IMR-90 (cell line): ENCODE results near the gene TMED8. TPM values are rescaled to one million over a fixed set of nuclear protein-coding genes. Genes with fewer than 3 reads are reported as not detected.

ENCODE experiments used
- ATAC-seq: fragments of 200-7000 bp; cut with Tn5 transposase; 2 replicates; pipeline ENCODE4 v1.9.1; 2020; ENCODE audit warnings: low read depth, mild to moderate bottlenecking, moderate library complexity
- BruUV-seq: library from RNA; stranded (reverse); fragments of 400-500 nt; replicated peaks from 2 replicates; lab custom pipeline; 2021; lab: Mats Ljungman, UMichigan
- CTCF ChIA-PET: fragments of 300-600 bp; formaldehyde crosslinking; extraction: SDS; loops from one replicate; lab custom pipeline; 2021; ENCODE audit warnings: antibody characterized with exemption; lab: Yijun Ruan, JAX
- POLR2A ChIA-PET: fragments of 300-600 bp; sonication (Branson Sonifier 250); formaldehyde crosslinking; loops from one replicate; lab custom pipeline; 2022; ENCODE audit warnings: antibody characterized with exemption; ENCODE audit not compliant: unreplicated experiment; lab: Charles Lee
- DNase-seq: peaks from one replicate; pipeline ENCODE4 v3.0.0; 2013
- H2AFZ ChIP-seq: replicated peaks from 2 replicates; pipeline ENCODE3; 2013; ENCODE audit warnings: low read length, mild to moderate bottlenecking; ENCODE audit not compliant: poor library complexity
- H2AK5ac ChIP-seq: 2 replicates; pipeline ENCODE4 v1.6.1; 2013; ENCODE audit warnings: low read depth, low read length, inconsistent platforms
- H2AK9ac ChIP-seq: replicated peaks from 2 replicates; pipeline ENCODE3; 2013; ENCODE audit warnings: mild to moderate bottlenecking, low read depth, low read length, moderate library complexity; ENCODE audit not compliant: poor library complexity
- H2BK120ac ChIP-seq: 2 replicates; pipeline ENCODE4 v1.6.1; 2013; ENCODE audit warnings: low read depth, low read length, inconsistent platforms
- H2BK15ac ChIP-seq: 3 replicates; pipeline ENCODE4 v1.6.1; 2013; ENCODE audit warnings: low read depth, low read length, inconsistent platforms
- H2BK20ac ChIP-seq: 2 replicates; pipeline ENCODE4 v1.6.1; 2013; ENCODE audit warnings: low read depth, mild to moderate bottlenecking, inconsistent platforms, low read length, moderate library complexity
- H2BK5ac ChIP-seq: 2 replicates; pipeline ENCODE4 v1.6.1; 2013; ENCODE audit warnings: mild to moderate bottlenecking, low read depth, low read length, inconsistent platforms; ENCODE audit not compliant: poor library complexity, severe bottlenecking
- H3K14ac ChIP-seq: replicated peaks from 2 replicates; pipeline ENCODE4 v1.6.1; 2013; ENCODE audit warnings: low read depth, low read length, inconsistent platforms
- H3K18ac ChIP-seq: 2 replicates; pipeline ENCODE4 v1.6.1; 2013; ENCODE audit warnings: low read depth, low read length, control low read depth
- H3K23ac ChIP-seq: 2 replicates; pipeline ENCODE4 v1.6.1; 2013; ENCODE audit warnings: low read depth, low read length, inconsistent platforms
- H3K27ac ChIP-seq: 2 replicates; pipeline ENCODE4 v1.5.1; 2013; ENCODE audit warnings: mild to moderate bottlenecking, control low read depth, low read length; ENCODE audit not compliant: insufficient read depth
- H3K27me3 ChIP-seq: 2 replicates; pipeline ENCODE4 v1.6.1; 2013; ENCODE audit warnings: low read length; ENCODE audit not compliant: control insufficient read depth, insufficient read depth
- H3K36me3 ChIP-seq: 2 replicates; pipeline ENCODE4 v1.6.1; 2013; ENCODE audit warnings: low read length, mixed read lengths; ENCODE audit not compliant: control insufficient read depth, insufficient read depth
- H3K4ac ChIP-seq: 2 replicates; pipeline ENCODE4 v1.6.1; 2013; ENCODE audit warnings: low read depth, low read length, inconsistent platforms
- H3K4me1 ChIP-seq: 2 replicates; pipeline ENCODE4 v1.6.1; 2013; ENCODE audit warnings: low read length, mixed read lengths; ENCODE audit not compliant: control insufficient read depth, insufficient read depth
- H3K4me2 ChIP-seq: 2 replicates; pipeline ENCODE4 v1.6.1; 2013; ENCODE audit warnings: low read depth, mild to moderate bottlenecking, control low read depth, low read length, moderate library complexity
- H3K4me3 ChIP-seq: 2 replicates; pipeline ENCODE4 v1.5.1; 2013; ENCODE audit warnings: low read depth, mild to moderate bottlenecking, control low read depth, low read length, moderate library complexity; ENCODE audit not compliant: insufficient read depth
- H3K56ac ChIP-seq: 2 replicates; pipeline ENCODE4 v1.6.1; 2013; ENCODE audit warnings: low read length, inconsistent platforms; ENCODE audit not compliant: insufficient read depth; ENCODE audit errors: extremely low read depth
- H3K79me1 ChIP-seq, 2 experiments: 2 replicates each; pipeline ENCODE4 v1.6.1; 2013; ENCODE audit warnings: low read length in 2 of 2, inconsistent platforms in 1 of 2, low read depth in 1 of 2
- H3K9ac ChIP-seq: 2 replicates; pipeline ENCODE4 v1.6.1; 2013; ENCODE audit warnings: low read depth, low read length, control low read depth
- H3K9me1 ChIP-seq: 2 replicates; pipeline ENCODE4 v1.6.1; 2013; ENCODE audit warnings: low read length, inconsistent platforms; ENCODE audit not compliant: insufficient read depth
- H3K9me3 ChIP-seq: 2 replicates; pipeline ENCODE4 v1.6.1; 2013; ENCODE audit warnings: low read length; ENCODE audit not compliant: control insufficient read depth, insufficient read depth
- H4K20me1 ChIP-seq: 2 replicates; pipeline ENCODE4 v1.6.1; 2013; ENCODE audit warnings: low read length, inconsistent platforms; ENCODE audit not compliant: insufficient read depth
- H4K5ac ChIP-seq: 2 replicates; pipeline ENCODE4 v1.6.1; 2013; ENCODE audit warnings: mild to moderate bottlenecking, low read depth, low read length, control low read depth
- H4K8ac ChIP-seq, 2 experiments: 2 replicates each; pipeline ENCODE4 v1.6.1; 2013; ENCODE audit warnings: low read depth in 2 of 2, low read length in 2 of 2, control low read depth in 1 of 2, inconsistent platforms in 1 of 2
- H4K91ac ChIP-seq: 2 replicates; pipeline ENCODE4 v1.6.1; 2013; ENCODE audit warnings: low read depth, low read length, inconsistent platforms; ENCODE audit not compliant: insufficient read depth
- CEBPB ChIP-seq: IDR thresholded peaks from 2 replicates; pipeline ENCODE4 v1.6.1; 2012; ENCODE audit warnings: low read depth, low read length, improper control_type of control experiment
- ELK1 ChIP-seq: fragments of 150-350 bp; IDR thresholded peaks from 2 replicates; pipeline ENCODE4 v1.6.1; 2016; ENCODE audit warnings: low read depth, mild to moderate bottlenecking, low read length, moderate library complexity, borderline replicate concordance
- FOS ChIP-seq: fragments of 150-350 bp; IDR thresholded peaks from 2 replicates; pipeline ENCODE4 v1.6.1; 2016; ENCODE audit warnings: low read depth, low read length
- MAZ ChIP-seq: IDR thresholded peaks from 2 replicates; pipeline ENCODE4 v1.6.1; 2012; ENCODE audit warnings: low read depth, mild to moderate bottlenecking, low read length, improper control_type of control experiment, moderate library complexity, borderline replicate concordance
- MXI1 ChIP-seq: IDR thresholded peaks from 2 replicates; pipeline ENCODE4 v1.6.1; 2012; ENCODE audit warnings: low read depth, mild to moderate bottlenecking, low read length, moderate library complexity, borderline replicate concordance
- NFE2L2 ChIP-seq: fragments of 150-350 bp; IDR thresholded peaks from 2 replicates; pipeline ENCODE4 v1.6.1; 2016; ENCODE audit warnings: low read depth, mild to moderate bottlenecking, low read length
- POLR2A ChIP-seq: IDR thresholded peaks from 2 replicates; pipeline ENCODE4 v1.6.1; 2012; ENCODE audit warnings: mild to moderate bottlenecking, low read depth, low read length
- RAD21 ChIP-seq: IDR thresholded peaks from 2 replicates; pipeline ENCODE4 v1.6.1; 2012; ENCODE audit warnings: low read length, improper control_type of control experiment
- RFX5 ChIP-seq: IDR thresholded peaks from 2 replicates; pipeline ENCODE4 v1.8.0; 2012; ENCODE audit warnings: low read depth, mild to moderate bottlenecking, low read length, moderate library complexity
- SMC3 ChIP-seq: fragments of 150-350 bp; IDR thresholded peaks from 2 replicates; pipeline ENCODE4 v1.6.1; 2016; ENCODE audit warnings: low read depth, mild to moderate bottlenecking, antibody characterized with exemption, low read length, moderate library complexity
- USF2 ChIP-seq: fragments of 150-350 bp; IDR thresholded peaks from 2 replicates; pipeline ENCODE4 v1.6.1; 2017; ENCODE audit warnings: mild to moderate bottlenecking, antibody characterized with exemption, low read length, low read depth
- WGBS, 2 experiments: methylation state at CpG; one replicate each; pipeline versions ENCODE4 v1.1.5 to v1.1.7; 2013; ENCODE audit warnings: missing lambda C conversion rate in 2 of 2; ENCODE audit not compliant: insufficient read length in 1 of 2; ENCODE audit errors: extremely low coverage in 2 of 2; 5-methylcytosine and 5-hydroxymethylcytosine counted together
- dilution Hi-C: fragments of 300-500 bp; cut with HindIII; formaldehyde crosslinking; loops from one replicate; pipeline ENCODE4 v1.14.3; 2018; ENCODE audit warnings: low sequenced_read_pairs; ENCODE audit not compliant: unreplicated experiment
- in situ Hi-C: fragments of 300-500 bp; cut with MboI; formaldehyde crosslinking; loops from 3 replicates; pipeline ENCODE4 v1.14.3; 2019; ENCODE audit warnings: low sequenced_read_pairs, inconsistent platforms, mixed read lengths
- intact Hi-C: fragments of 100-400 bp; cut with micrococcal nuclease; formaldehyde crosslinking; loops from 2 replicates; pipeline ENCODE4 v1.10.0; 2022
- polyA plus RNA-seq, 3 experiments: library from polyadenylated mRNA; depleted of rRNA; stranded (reverse); fragments of >200 nt; gene quantifications; 2 replicates each; pipeline ENCODE4 v1.2.3, GENCODE V29; 2012; ENCODE audit warnings: low replicate concordance in 1 of 3
- total RNA-seq: library from RNA; depleted of rRNA; stranded (reverse); fragments of >200 nt; gene quantifications from 2 replicates; pipeline ENCODE4 v1.2.3, GENCODE V29; 2012

The TMED8 gene
- total and polyA plus RNA-seq, 2 of the 4 experiments (the other 2 are of a cell fraction): 2.2 to 5.0 TPM

GRCh38 chr14:77319422-77319821 is 57.5 kb downstream of the TMED8 start:
- no peak overlapping the region for H3K4ac ChIP-seq
- H3K18ac ChIP-seq: no peak overlapping the region
- H2AK5ac ChIP-seq: no peak overlapping the region
- no peak overlapping the region for H2BK15ac ChIP-seq
- POLR2A ChIA-PET: no interaction called here
- no peak overlapping the region for H3K56ac ChIP-seq
- H3K4me1 ChIP-seq: peaks cover 8% of the 10 kb centered on the region
- dilution Hi-C loops: no loop called here
- no peak overlapping the region for H2AK9ac ChIP-seq
- in situ Hi-C loops: loop anchor here (5.0 to 25.0 kb wide), 2 partner anchors 167 to 432 kb away; no protein-coding TSS in a partner anchor
- H4K20me1 ChIP-seq: peaks cover 9% of the 10 kb centered on the region
- no peak overlapping the region for H3K14ac ChIP-seq
- no peak overlapping the region for H4K5ac ChIP-seq
- no peak for DNase-seq
- H3K27me3 ChIP-seq: no peaks in the 10 kb centered on the region
- H3K79me1 ChIP-seq: peaks cover 25 to 59% of the 10 kb centered on the region in 2 experiments
- no peak for ATAC-seq
- H3K36me3 ChIP-seq: no peaks in the 10 kb centered on the region
- peak overlapping the region in 1 of 2 experiments; percentile 2; a peak in 1 of 4 replicates for H4K8ac ChIP-seq
- 43% methylated on average over 1 of the region's 5 CpGs; no CpG with 5 or more reads in 1 of the 2 experiments for WGBS, 2 experiments
- H3K23ac ChIP-seq: no peak overlapping the region
- no peak overlapping the region for H2BK5ac ChIP-seq
- no peak overlapping the region for H2AFZ ChIP-seq
- H4K91ac ChIP-seq: no peak overlapping the region
- H3K9me3 ChIP-seq: no peaks in the 10 kb centered on the region
- CTCF ChIA-PET: interaction anchor here (0.6 kb wide), 1 partner anchor 18 kb away, joined by 9 read pairs; no protein-coding TSS in a partner anchor
- intact Hi-C loops: no loop called here
- TF ChIP-seq MXI1: no peak
- TF ChIP-seq CEBPB: no peak
- TF ChIP-seq USF2: no peak
- no peak for TF ChIP-seq ELK1
- TF ChIP-seq NFE2L2: no peak
- no peak for TF ChIP-seq FOS
- TF ChIP-seq SMC3: no peak
- TF ChIP-seq RAD21: no peak
- TF ChIP-seq POLR2A: no peak
- no peak for TF ChIP-seq RFX5
- TF ChIP-seq MAZ: no peak
- H3K9ac ChIP-seq: no peak overlapping the region
- no peak overlapping the region for H3K27ac ChIP-seq
- peaks cover 16% of the 10 kb centered on the region; the same call in 1 of the 2 replicates for H3K9me1 ChIP-seq
- H3K4me2 ChIP-seq: no peak overlapping the region
- H2BK120ac ChIP-seq: no peak overlapping the region
- H3K4me3 ChIP-seq: no peak overlapping the region
- H2BK20ac ChIP-seq: no peak overlapping the region
- BruUV-seq: no TSS peak
